Renal cortical epithelial cell (primary cell): ENCODE data around the gene RABGGTA. TPM values are rescaled to one million over a fixed set of nuclear protein-coding genes. Genes with fewer than 3 reads are reported as not detected.
"Not testable (repeated sequence)": the region's sequence is repeated elsewhere in the genome, so short reads cannot be mapped to it uniquely, and the experiment has no call there.

Source experiments
- DNase-seq: peaks from one replicate; pipeline ENCODE4 v3.0.0-alpha.2; 2011; ENCODE audit warnings: low read depth
- total RNA-seq: library from RNA; depleted of rRNA; stranded (reverse); fragments of >200 nt; gene quantifications from 2 replicates; pipeline ENCODE4 v1.2.3, GENCODE V29; 2014

Gene RABGGTA
- total RNA-seq, 1 donor from 2014 or later, result 25.2 TPM

DNA sequence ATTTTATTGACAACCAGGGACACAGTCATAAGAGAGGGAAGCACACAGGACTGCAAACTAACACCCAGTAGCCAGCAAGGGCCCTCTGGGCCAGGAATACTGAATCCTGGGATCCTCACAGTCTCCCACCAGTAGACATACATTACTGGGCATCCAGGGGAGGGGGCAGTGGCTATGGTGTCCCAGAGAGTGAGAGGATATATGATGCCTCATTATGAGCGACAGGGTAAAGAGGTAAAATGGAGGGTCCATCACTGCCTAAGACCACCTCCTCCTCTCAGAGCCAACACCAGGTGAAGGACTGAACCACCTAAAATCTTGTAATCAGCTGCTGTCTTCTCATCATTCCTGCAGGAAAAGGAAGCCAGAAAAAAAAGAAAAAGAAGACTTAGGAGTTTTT is 54.5 kb downstream of the RABGGTA start:
- not testable (repeated sequence) for DNase-seq

DNA sequence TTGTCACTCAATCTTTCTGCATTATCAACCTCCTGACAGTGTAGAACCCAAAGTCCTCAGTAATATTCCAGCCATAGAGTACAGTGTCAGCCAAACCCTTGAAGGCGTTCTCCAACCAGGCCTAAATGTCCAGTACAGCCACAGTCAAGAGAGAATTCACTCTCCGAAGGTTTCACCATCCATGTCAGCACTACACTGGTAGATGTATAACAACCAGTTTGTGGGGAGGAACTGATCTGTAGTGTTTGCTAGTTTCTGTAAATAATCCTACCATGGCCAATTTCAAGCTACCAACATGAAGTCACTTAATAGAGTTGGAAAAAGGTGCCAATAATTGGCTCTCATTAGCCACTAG is 55.1 kb downstream of the RABGGTA start:
- no peak for DNase-seq

Other genes with a start within 250 kb of the RABGGTA start
- 0.10 TPM in 1 of 2 replicates, not detected in the other for gene CARMIL3, start 219.6 kb downstream of the RABGGTA start, total RNA-seq
- not detected in 2 replicates for gene CPNE6, start 200.0 kb downstream of the RABGGTA start, total RNA-seq
- gene PCK2, start 177.3 kb downstream of the RABGGTA start, total RNA-seq, result 18.5 and 28.0 TPM in 2 replicates
- 73.8 and 112 TPM in 2 replicates for gene DCAF11, start 156.8 kb downstream of the RABGGTA start, total RNA-seq
- gene NRL, start 156.6 kb downstream of the RABGGTA start, total RNA-seq, result 1.6 and 2.4 TPM in 2 replicates
- 0.25 TPM in 1 of 2 replicates, not detected in the other for gene FITM1, start 140.9 kb downstream of the RABGGTA start, total RNA-seq
- gene PSME1, start 135.4 kb downstream of the RABGGTA start, total RNA-seq, result 209 and 265 TPM in 2 replicates
- 10.1 and 20.7 TPM in 2 replicates for gene EMC9, start 130.0 kb downstream of the RABGGTA start, total RNA-seq
- 69.3 and 258 TPM in 2 replicates for gene PSME2, start 125.0 kb downstream of the RABGGTA start, total RNA-seq
- gene RNF31, start 124.1 kb downstream of the RABGGTA start, total RNA-seq, result 52.1 and 52.6 TPM in 2 replicates
- 78.3 and 87.7 TPM in 2 replicates for gene IRF9, start 110.3 kb downstream of the RABGGTA start, total RNA-seq
- 13.4 and 43.3 TPM in 2 replicates for gene REC8, start 99.5 kb downstream of the RABGGTA start, total RNA-seq
- 47.4 and 76.0 TPM in 2 replicates for gene IPO4, start 82.8 kb downstream of the RABGGTA start, total RNA-seq
- 75.4 and 153 TPM in 2 replicates for gene TM9SF1, start 76.2 kb downstream of the RABGGTA start, total RNA-seq
- 0.05 TPM in 1 of 2 replicates, not detected in the other for gene TSSK4, start 65.9 kb downstream of the RABGGTA start, total RNA-seq
- gene CHMP4A, start 58.1 kb downstream of the RABGGTA start, total RNA-seq, result 38.4 and 65.1 TPM in 2 replicates
- gene MDP1, start 55.5 kb downstream of the RABGGTA start, total RNA-seq, result 10.0 and 10.2 TPM in 2 replicates
- gene NEDD8, start 39.2 kb downstream of the RABGGTA start, total RNA-seq, result 146 and 185 TPM in 2 replicates
- 96.7 and 106 TPM in 2 replicates for gene GMPR2, start 38.7 kb downstream of the RABGGTA start, total RNA-seq
- 46.8 and 75.5 TPM in 2 replicates for gene TINF2, start 29.0 kb downstream of the RABGGTA start, total RNA-seq
- gene TGM1, start 8.4 kb downstream of the RABGGTA start, total RNA-seq, result 0.45 and 1.6 TPM in 2 replicates
- gene DHRS1, start 28.2 kb upstream of the RABGGTA start, total RNA-seq, result 18.3 and 29.9 TPM in 2 replicates
- gene NOP9, start 28.3 kb upstream of the RABGGTA start, total RNA-seq, result 23.2 and 32.3 TPM in 2 replicates
- gene CIDEB, start 36.4 kb upstream of the RABGGTA start, total RNA-seq, result 0.87 and 2.8 TPM in 2 replicates
- gene LTB4R2, start 38.5 kb upstream of the RABGGTA start, total RNA-seq, result 1.9 and 3.6 TPM in 2 replicates
- gene LTB4R, start 39.9 kb upstream of the RABGGTA start, total RNA-seq, result 0.17 and 1.3 TPM in 2 replicates
- gene ADCY4, start 63.5 kb upstream of the RABGGTA start, total RNA-seq, result 0.40 and 2.6 TPM in 2 replicates
- gene RIPK3, start 68.4 kb upstream of the RABGGTA start, total RNA-seq, result 1.8 and 9.7 TPM in 2 replicates
- 5.6 and 6.7 TPM in 2 replicates for gene NFATC4, start 96.6 kb upstream of the RABGGTA start, total RNA-seq
- 2.4 and 4.3 TPM in 2 replicates for gene NYNRIN, start 127.4 kb upstream of the RABGGTA start, total RNA-seq
- gene CBLN3, start 158.1 kb upstream of the RABGGTA start, total RNA-seq, result 0.52 and 1.2 TPM in 2 replicates
- 48.5 and 59.9 TPM in 2 replicates for gene KHNYN, start 158.4 kb upstream of the RABGGTA start, total RNA-seq
- gene SDR39U1, start 171.2 kb upstream of the RABGGTA start, total RNA-seq, result 6.4 and 10.4 TPM in 2 replicates
- gene CMA1, start 236.7 kb upstream of the RABGGTA start, total RNA-seq, result not detected in 2 replicates